HEK293T (cell line): Measurements from ENCODE around the gene ANO7.

Source experiments
- ARNT ChIP-seq: fragments of 450-650 bp; IDR thresholded peaks from 2 replicates; pipeline ENCODE4 v1.6.1; 2017; ENCODE audit warnings: mild to moderate bottlenecking
- BHLHE40 ChIP-seq: fragments of 450-650 bp; IDR thresholded peaks from 2 replicates; pipeline ENCODE4 v1.6.1; 2016; ENCODE audit warnings: mild to moderate bottlenecking, moderate library complexity, borderline replicate concordance
- CTBP1 ChIP-seq: fragments of 450-650 bp; IDR thresholded peaks from 2 replicates; pipeline ENCODE4 v1.6.1; 2016; ENCODE audit warnings: borderline replicate concordance
- ELF4 ChIP-seq: fragments of 450-650 bp; IDR thresholded peaks from 2 replicates; pipeline ENCODE4 v1.6.1; 2017; ENCODE audit warnings: antibody characterized with exemption
- FOXA1 ChIP-seq: fragments of 450-650 bp; IDR thresholded peaks from 2 replicates; pipeline ENCODE4 v1.6.1; 2016; ENCODE audit warnings: mild to moderate bottlenecking
- FOXK2 ChIP-seq: fragments of 450-650 bp; IDR thresholded peaks from 2 replicates; pipeline ENCODE4 v1.6.1; 2016; ENCODE audit warnings: mild to moderate bottlenecking
- FOXM1 ChIP-seq: fragments of 450-650 bp; IDR thresholded peaks from 2 replicates; pipeline ENCODE4 v1.6.1; 2017; ENCODE audit warnings: mild to moderate bottlenecking, borderline replicate concordance
- L3MBTL2 ChIP-seq: fragments of 450-650 bp; conservative IDR thresholded peaks from 2 replicates; pipeline ENCODE4 v1.6.1; 2016; ENCODE audit warnings: mild to moderate bottlenecking
- LEF1 ChIP-seq: fragments of 450-650 bp; IDR thresholded peaks from 2 replicates; pipeline ENCODE4 v1.6.1; 2017; ENCODE audit warnings: mild to moderate bottlenecking, borderline replicate concordance
- NFRKB ChIP-seq: fragments of 450-650 bp; IDR thresholded peaks from 2 replicates; pipeline ENCODE4 v1.6.1; 2016; ENCODE audit warnings: mild to moderate bottlenecking, moderate library complexity
- SUZ12 ChIP-seq: fragments of 450-650 bp; IDR thresholded peaks from 2 replicates; pipeline ENCODE4 v1.6.1; 2016; ENCODE audit warnings: mild to moderate bottlenecking
- TARDBP ChIP-seq: fragments of 450-650 bp; IDR thresholded peaks from 2 replicates; pipeline ENCODE4 v1.6.1; 2016
- ZNF384 ChIP-seq: fragments of 450-650 bp; IDR thresholded peaks from 2 replicates; pipeline ENCODE4 v1.6.1; 2016

GRCh38 chr2:241199286-241199685 is 10.8 kb downstream of the ANO7 start:
- TF ChIP-seq FOXK2 (no peak), ELF4 (no peak), LEF1 (no peak), NFRKB (no peak), SUZ12 (no peak), CTBP1 (no peak), FOXM1 (no peak), L3MBTL2 (no peak), BHLHE40 (no peak), TARDBP (no peak), FOXA1 (no peak), ARNT (no peak), ZNF384 (no peak)
